Tibial nerve (tissue), 4 donors: ENCODE measurements around the gene MRPS24.

ENCODE experiments used
- EP300 ChIP-seq, 2 donors: sonication (generic); formaldehyde crosslinking; IDR thresholded peaks; one replicate each; pipeline ENCODE4 v1.6.1; 2017; ENCODE audit warnings: antibody characterized with exemption in 2 of 2, mild to moderate bottlenecking in 1 of 2
- POLR2A ChIP-seq, 2 donors: fragments of 450-650 bp; IDR thresholded peaks; one replicate each; pipeline ENCODE4 v1.6.1; 2017; ENCODE audit warnings: antibody characterized with exemption in 2 of 2, mild to moderate bottlenecking in 2 of 2, moderate library complexity in 2 of 2
- TF ChIP-seq, protein P1 (sequence below), 5 experiments: fragments of 200-600 bp in 3 of 5; fragments of 450-650 bp in 2 of 5; sonication (generic) in 3 of 5; IDR thresholded peaks; one replicate each; pipeline ENCODE4 v1.5.1; 2016 to 2019; ENCODE audit warnings: antibody characterized with exemption in 5 of 5, mild to moderate bottlenecking in 3 of 5, moderate library complexity in 2 of 5

- TF ChIP-seq, protein P1, sequence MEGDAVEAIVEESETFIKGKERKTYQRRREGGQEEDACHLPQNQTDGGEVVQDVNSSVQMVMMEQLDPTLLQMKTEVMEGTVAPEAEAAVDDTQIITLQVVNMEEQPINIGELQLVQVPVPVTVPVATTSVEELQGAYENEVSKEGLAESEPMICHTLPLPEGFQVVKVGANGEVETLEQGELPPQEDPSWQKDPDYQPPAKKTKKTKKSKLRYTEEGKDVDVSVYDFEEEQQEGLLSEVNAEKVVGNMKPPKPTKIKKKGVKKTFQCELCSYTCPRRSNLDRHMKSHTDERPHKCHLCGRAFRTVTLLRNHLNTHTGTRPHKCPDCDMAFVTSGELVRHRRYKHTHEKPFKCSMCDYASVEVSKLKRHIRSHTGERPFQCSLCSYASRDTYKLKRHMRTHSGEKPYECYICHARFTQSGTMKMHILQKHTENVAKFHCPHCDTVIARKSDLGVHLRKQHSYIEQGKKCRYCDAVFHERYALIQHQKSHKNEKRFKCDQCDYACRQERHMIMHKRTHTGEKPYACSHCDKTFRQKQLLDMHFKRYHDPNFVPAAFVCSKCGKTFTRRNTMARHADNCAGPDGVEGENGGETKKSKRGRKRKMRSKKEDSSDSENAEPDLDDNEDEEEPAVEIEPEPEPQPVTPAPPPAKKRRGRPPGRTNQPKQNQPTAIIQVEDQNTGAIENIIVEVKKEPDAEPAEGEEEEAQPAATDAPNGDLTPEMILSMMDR (IDR thresholded peaks at IDR 0.05): no peak
- TF ChIP-seq POLR2A (IDR thresholded peaks at IDR 0.05) (no peak), EP300 (IDR thresholded peaks at IDR 0.05) (no peak)
These were observed 10.2 kb upstream of the MRPS24 start for GRCh38 chr7:43879477-43879876.
